Measurements from ENCODE around the gene KLHL28.

Gene KLHL28

GRCh38 chr14:44945264-44945663 is 16.5 kb downstream of the KLHL28 start:
- Histone ChIP-seq H3K9me3 (ENCODE audit: insufficient read depth, low read length) (no peaks in the 10 kb centered on the region), H3K36me3 (ENCODE audit: low read length) (peaks cover 23% of the 10 kb centered on the region; the same call in 1 of the 2 replicates), H3K9ac (ENCODE audit: low read length) (no peak overlapping the region), H3K27ac (ENCODE audit: low read depth, low read length) (no peak overlapping the region), H3K79me2 (ENCODE audit: insufficient read depth, low read length) (peaks cover 21% of the 10 kb centered on the region), H3K9me2 (replicated peaks; ENCODE audit: insufficient read depth, low read length) (no peaks in the 10 kb centered on the region), H3F3A (ENCODE audit: insufficient read depth) (no peaks in the 10 kb centered on the region), H3K4me3 (ENCODE audit: insufficient read depth, low read length, poor library complexity, severe bottlenecking) (no peak overlapping the region), H3K4me2 (ENCODE audit: low read depth, low read length, poor library complexity, severe bottlenecking) (no peak overlapping the region), H4K20me1 (ENCODE audit: low read depth, low read length) (no peaks in the 10 kb centered on the region), H3K27me3 (ENCODE audit: low read length) (no peaks in the 10 kb centered on the region), H2AFZ (ENCODE audit: low read depth, low read length, severe bottlenecking) (no peak overlapping the region)
- TF ChIP-seq, protein P1, sequence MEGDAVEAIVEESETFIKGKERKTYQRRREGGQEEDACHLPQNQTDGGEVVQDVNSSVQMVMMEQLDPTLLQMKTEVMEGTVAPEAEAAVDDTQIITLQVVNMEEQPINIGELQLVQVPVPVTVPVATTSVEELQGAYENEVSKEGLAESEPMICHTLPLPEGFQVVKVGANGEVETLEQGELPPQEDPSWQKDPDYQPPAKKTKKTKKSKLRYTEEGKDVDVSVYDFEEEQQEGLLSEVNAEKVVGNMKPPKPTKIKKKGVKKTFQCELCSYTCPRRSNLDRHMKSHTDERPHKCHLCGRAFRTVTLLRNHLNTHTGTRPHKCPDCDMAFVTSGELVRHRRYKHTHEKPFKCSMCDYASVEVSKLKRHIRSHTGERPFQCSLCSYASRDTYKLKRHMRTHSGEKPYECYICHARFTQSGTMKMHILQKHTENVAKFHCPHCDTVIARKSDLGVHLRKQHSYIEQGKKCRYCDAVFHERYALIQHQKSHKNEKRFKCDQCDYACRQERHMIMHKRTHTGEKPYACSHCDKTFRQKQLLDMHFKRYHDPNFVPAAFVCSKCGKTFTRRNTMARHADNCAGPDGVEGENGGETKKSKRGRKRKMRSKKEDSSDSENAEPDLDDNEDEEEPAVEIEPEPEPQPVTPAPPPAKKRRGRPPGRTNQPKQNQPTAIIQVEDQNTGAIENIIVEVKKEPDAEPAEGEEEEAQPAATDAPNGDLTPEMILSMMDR (IDR thresholded peaks at IDR 0.05; ENCODE audit: insufficient read depth, low read length, poor library complexity, severe bottlenecking), result no peak
- TF ChIP-seq EZH2phosphoT487 (conservative IDR thresholded peaks at IDR 0.05; ENCODE audit: low read length), result no peak

DNA sequence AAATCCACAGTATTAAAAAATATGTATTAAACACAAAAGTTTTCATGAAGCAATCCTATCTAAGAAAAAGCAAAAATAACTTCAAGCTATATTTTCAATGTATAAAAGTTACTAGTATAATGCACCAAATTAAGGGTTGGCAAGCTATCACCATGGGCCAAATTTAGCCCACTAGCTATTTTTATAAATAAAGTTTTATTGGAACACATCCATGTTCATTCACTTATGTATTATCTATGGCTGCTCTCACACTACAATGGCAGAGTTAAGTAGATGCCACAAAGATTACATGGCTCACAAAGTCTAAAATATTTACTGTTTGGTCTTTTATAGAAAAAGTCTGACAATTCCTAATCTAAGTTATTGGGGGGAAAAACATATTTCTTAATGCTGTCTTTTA is 17.6 kb downstream of the KLHL28 start:
- Histone ChIP-seq H3K4me3 (ENCODE audit: insufficient read depth, low read length, poor library complexity, severe bottlenecking) (no peak overlapping the region), H3K36me3 (ENCODE audit: low read length) (peaks cover 23% of the 10 kb centered on the region; the same call in 1 of the 2 replicates), H3K9me3 (ENCODE audit: insufficient read depth, low read length) (no peaks in the 10 kb centered on the region), H3K79me2 (ENCODE audit: insufficient read depth, low read length) (peaks cover 16% of the 10 kb centered on the region; the same call in 1 of the 2 replicates), H3K4me2 (ENCODE audit: low read depth, low read length, poor library complexity, severe bottlenecking) (no peak overlapping the region), H4K20me1 (ENCODE audit: low read depth, low read length) (no peaks in the 10 kb centered on the region), H3K27me3 (ENCODE audit: low read length) (no peaks in the 10 kb centered on the region), H3K27ac (ENCODE audit: low read depth, low read length) (no peak overlapping the region), H3K9me2 (replicated peaks; ENCODE audit: insufficient read depth, low read length) (no peaks in the 10 kb centered on the region), H2AFZ (ENCODE audit: low read depth, low read length, severe bottlenecking) (no peak overlapping the region), H3K9ac (ENCODE audit: low read length) (no peak overlapping the region), H3F3A (ENCODE audit: insufficient read depth) (no peaks in the 10 kb centered on the region)
- no peak for TF ChIP-seq EZH2phosphoT487 (conservative IDR thresholded peaks at IDR 0.05; ENCODE audit: low read length)
- TF ChIP-seq, protein P1 (IDR thresholded peaks at IDR 0.05; ENCODE audit: insufficient read depth, low read length, poor library complexity, severe bottlenecking), result no peak

- H3K4me2 ChIP-seq (ENCODE audit: low read depth, low read length, poor library complexity, severe bottlenecking), result no peak overlapping the region
- H3K27me3 ChIP-seq (ENCODE audit: low read length), result no peaks in the 10 kb centered on the region
- H3K79me2 ChIP-seq (ENCODE audit: insufficient read depth, low read length), result peaks cover 16% of the 10 kb centered on the region; the same call in 1 of the 2 replicates
- H3K9me3 ChIP-seq (ENCODE audit: insufficient read depth, low read length), result no peaks in the 10 kb centered on the region
- H3K9ac ChIP-seq (ENCODE audit: low read length), result no peak overlapping the region
- peaks cover 23% of the 10 kb centered on the region; the same call in 1 of the 2 replicates for H3K36me3 ChIP-seq (ENCODE audit: low read length)
- H3K27ac ChIP-seq (ENCODE audit: low read depth, low read length), result no peak overlapping the region
- H4K20me1 ChIP-seq (ENCODE audit: low read depth, low read length), result no peaks in the 10 kb centered on the region
- no peak overlapping the region for H3K4me3 ChIP-seq (ENCODE audit: insufficient read depth, low read length, poor library complexity, severe bottlenecking)
- TF ChIP-seq EZH2phosphoT487 (conservative IDR thresholded peaks at IDR 0.05; ENCODE audit: low read length), result no peak
- TF ChIP-seq, protein P1 (IDR thresholded peaks at IDR 0.05; ENCODE audit: insufficient read depth, low read length, poor library complexity, severe bottlenecking), result no peak
- H2AFZ ChIP-seq (ENCODE audit: low read depth, low read length, severe bottlenecking), result no peak overlapping the region
- H3K9me2 ChIP-seq (replicated peaks; ENCODE audit: insufficient read depth, low read length), result no peaks in the 10 kb centered on the region
- no peaks in the 10 kb centered on the region for H3F3A ChIP-seq (ENCODE audit: insufficient read depth)
These were observed 19.3 kb downstream of the KLHL28 start for GRCh38 chr14:44942436-44942835.
